Stimulated activated naive B cell treated with anti-CD40 and anti-IgM and Interleukin-4, amounts not matched to agents 10 μg/mL and 1 μg/mL and 100 μg/mL, for 72 hours (primary cell): ENCODE data around the gene TRAF1.

Experiments used
- ATAC-seq, 2 donors: fragments of 150-1000 bp; cut with Tn5 transposase; replicated peaks; 2 replicates each; pipeline ENCODE4 v1.10.0; 2021; ENCODE audit warnings: moderate library complexity in 1 of 2
- DNase-seq: peaks from one replicate; pipeline ENCODE4 v3.0.0; 2021
- H3K27ac Mint-ChIP-seq: one replicate; pipeline ENCODE4 v1.8.0; 2022; ENCODE audit warnings: mild to moderate bottlenecking, mixed read lengths
- H3K27me3 Mint-ChIP-seq, 2 donors: one replicate each; pipeline ENCODE4 v1.8.0; 2022; ENCODE audit warnings: mixed read lengths in 2 of 2
- H3K36me3 Mint-ChIP-seq, 2 donors: one replicate each; pipeline ENCODE4 v1.8.0; 2022; ENCODE audit warnings: mixed read lengths in 2 of 2, mild to moderate bottlenecking in 1 of 2
- H3K4me1 Mint-ChIP-seq, 2 donors: one replicate each; pipeline ENCODE4 v1.8.0; 2022; ENCODE audit warnings: mixed read lengths in 2 of 2, mild to moderate bottlenecking in 1 of 2
- H3K4me3 Mint-ChIP-seq, 2 donors: one replicate each; pipeline ENCODE4 v1.8.0; 2022; ENCODE audit warnings: mild to moderate bottlenecking in 2 of 2, mixed read lengths in 2 of 2, moderate library complexity in 1 of 2
- H3K9me3 Mint-ChIP-seq, 2 donors: one replicate each; pipeline ENCODE4 v1.8.0; 2022; ENCODE audit warnings: mixed read lengths in 2 of 2, mild to moderate bottlenecking in 1 of 2

The TRAF1 gene

DNA sequence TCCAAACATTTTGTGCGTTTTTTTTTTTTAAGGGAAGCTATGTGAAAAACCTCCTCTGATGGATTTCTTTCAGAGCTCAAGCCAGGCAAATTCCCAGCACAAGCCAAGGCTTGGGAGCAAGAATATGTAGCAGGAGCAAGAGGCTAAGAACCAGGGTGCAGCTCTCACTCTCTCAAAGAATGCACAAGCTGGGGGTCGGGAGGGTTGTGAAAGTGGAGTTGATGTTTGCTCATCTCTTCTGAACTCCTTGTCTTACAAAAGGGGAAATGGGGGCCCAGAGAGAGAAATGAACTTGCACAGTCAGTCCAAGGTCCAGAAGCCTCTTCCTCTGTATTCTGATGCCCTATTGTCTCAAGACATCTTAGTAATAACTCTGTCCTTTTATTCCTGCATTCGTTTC lies 7.7 kb upstream of the TRAF1 start:
- H3K4me1 Mint-ChIP-seq, result peaks cover 59 to 87% of the 10 kb centered on the region in 2 donors
- peaks cover 0 to 3% of the 10 kb centered on the region in 2 donors for H3K36me3 Mint-ChIP-seq
- peak overlapping the region; percentile 90 for H3K27ac Mint-ChIP-seq
- ATAC-seq (no peak), DNase-seq (no peak)
- peak overlapping the region; percentile 17 to 32 for H3K4me3 Mint-ChIP-seq
- no peaks in the 10 kb centered on the region for H3K27me3 Mint-ChIP-seq
- no peaks in the 10 kb centered on the region for H3K9me3 Mint-ChIP-seq

DNA sequence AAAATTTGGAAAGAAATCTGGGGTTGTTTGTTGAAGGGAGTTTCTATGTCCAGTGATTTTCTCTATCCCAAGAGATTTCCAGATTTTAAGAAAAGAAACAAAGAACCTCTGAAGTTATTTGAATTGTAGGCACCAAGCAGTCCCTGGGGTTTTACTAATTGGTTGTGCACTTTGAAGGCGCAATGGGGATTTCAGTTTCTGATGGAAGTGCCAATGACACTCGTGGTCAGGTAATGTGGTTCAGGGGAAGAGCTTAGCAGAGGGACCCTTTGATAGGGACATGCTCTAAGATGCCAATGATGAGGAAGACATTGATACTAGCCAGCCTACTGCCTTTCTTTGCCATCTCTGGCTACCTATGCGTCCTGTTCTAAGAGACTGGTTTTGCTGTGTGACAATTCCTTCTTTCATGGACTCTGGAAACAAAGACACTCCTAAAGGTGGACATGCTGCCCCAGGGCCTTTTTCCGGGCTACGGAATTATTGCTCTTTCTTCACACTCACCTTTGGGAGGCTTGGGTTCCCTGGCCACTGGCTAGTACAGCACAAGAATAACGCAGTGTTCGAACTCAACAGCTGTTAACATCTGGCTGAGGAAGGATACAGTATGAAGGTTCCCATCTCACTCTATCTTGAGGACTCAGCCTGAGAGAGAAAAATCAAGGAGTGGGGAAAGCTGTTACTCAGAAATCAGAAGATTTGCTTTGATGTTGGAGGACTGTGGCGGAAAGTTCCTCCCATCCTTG lies 6.9 kb upstream of the TRAF1 start:
- ATAC-seq (no peak), DNase-seq (no peak)
- Mint-ChIP-seq H3K4me3 (peak overlapping the region; percentile 32 to 48), H3K36me3 (peaks cover 0 to 3% of the 10 kb centered on the region in 2 donors), H3K27me3 (no peaks in the 10 kb centered on the region), H3K4me1 (peaks cover 61 to 90% of the 10 kb centered on the region in 2 donors), H3K9me3 (no peaks in the 10 kb centered on the region), H3K27ac (peak overlapping the region; percentile 90)

DNA sequence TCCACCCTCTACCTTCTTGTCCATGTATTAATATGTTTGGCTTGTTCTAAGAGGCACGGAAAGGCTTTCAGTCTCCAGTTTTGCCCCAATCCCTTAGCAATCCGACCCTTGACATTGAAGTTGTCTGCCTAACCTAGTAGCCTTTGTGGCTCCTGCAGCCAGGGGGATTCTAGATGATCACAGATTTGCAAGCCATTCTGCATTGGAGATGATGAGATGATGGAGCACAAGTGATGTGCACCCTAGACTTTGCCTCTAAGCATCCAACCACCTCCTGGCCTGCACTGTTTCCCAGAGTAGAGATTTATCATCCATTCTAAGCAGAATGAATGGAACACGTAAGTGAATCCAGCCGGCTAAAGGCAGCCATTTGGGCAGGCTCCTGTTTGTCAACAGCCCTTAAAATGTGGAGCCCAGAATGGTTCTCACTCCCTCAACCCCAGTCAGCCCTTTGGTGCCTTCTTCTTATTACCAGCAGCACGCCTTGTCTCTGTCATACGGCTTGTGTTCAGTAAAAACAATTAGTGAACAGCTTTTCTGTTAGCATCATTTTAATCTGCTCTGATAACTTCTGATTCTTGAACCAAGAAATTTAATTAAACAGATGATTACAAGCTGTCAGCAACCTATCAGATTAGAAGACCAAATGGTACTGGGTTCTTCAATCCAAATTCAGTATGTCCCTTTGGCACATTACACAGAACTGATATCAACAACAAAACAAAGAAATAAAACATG lies 5.7 kb upstream of the TRAF1 start:
- no peak for DNase-seq
- no peak for ATAC-seq
- H3K4me3 Mint-ChIP-seq, result peak overlapping the region; percentile 30 to 32

DNA sequence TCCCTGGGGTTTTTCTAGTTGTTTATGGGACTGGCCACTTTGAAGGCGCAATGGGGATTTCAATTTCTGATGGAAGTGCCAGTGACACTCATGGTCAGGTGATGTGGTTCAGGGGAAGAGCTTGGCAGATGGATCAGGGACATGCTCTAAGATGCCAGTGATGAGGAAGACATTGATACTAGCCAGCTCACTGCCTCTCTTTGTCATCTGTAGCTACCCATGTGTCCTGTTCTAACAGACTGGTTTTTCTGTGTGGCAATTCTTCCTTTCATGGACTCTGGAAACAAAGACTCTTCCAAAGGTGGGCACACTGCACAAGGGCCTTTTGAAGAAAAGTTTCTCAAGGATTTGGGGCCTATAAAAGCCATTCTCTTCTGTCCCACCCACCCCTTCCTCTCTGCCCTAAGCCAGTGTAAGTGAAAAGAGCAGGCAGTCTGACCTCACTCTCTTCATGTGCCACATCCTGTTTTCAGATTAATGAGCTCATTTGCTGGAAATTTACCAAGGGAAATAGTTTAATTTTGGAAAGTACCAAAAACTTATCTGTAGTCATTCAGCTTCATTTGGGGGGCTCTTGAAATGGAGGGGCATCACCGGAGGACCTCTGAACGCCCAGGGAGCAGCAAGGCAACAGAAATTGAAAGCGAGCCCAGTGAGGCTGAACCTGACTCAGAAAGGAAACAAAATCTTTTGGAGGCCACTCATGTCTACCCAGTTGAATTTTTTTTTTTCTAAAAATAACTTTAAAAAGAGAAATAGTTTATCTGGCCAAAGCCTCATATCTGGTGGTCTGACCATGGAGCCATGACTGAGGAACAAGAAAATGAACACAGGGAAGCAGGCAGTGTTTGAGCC lies 4.9 kb upstream of the TRAF1 start:
- Mint-ChIP-seq H3K27ac (peak overlapping the region; percentile 99), H3K4me1 (peaks cover 66 to 90% of the 10 kb centered on the region in 2 donors), H3K36me3 (peaks cover 3 to 4% of the 10 kb centered on the region in 2 donors), H3K4me3 (peak overlapping the region; percentile 60 to 63), H3K9me3 (no peaks in the 10 kb centered on the region), H3K27me3 (no peaks in the 10 kb centered on the region)
- ATAC-seq (peak; percentile 69 to 71), DNase-seq (peak; percentile 87)

More for the DNA sequence above, 5.7 kb upstream of the TRAF1 start:
- Mint-ChIP-seq H3K27ac (peak overlapping the region; percentile 99), H3K4me1 (peaks cover 65 to 90% of the 10 kb centered on the region in 2 donors), H3K9me3 (no peaks in the 10 kb centered on the region), H3K36me3 (peaks cover 3 to 4% of the 10 kb centered on the region in 2 donors), H3K27me3 (no peaks in the 10 kb centered on the region)

DNA sequence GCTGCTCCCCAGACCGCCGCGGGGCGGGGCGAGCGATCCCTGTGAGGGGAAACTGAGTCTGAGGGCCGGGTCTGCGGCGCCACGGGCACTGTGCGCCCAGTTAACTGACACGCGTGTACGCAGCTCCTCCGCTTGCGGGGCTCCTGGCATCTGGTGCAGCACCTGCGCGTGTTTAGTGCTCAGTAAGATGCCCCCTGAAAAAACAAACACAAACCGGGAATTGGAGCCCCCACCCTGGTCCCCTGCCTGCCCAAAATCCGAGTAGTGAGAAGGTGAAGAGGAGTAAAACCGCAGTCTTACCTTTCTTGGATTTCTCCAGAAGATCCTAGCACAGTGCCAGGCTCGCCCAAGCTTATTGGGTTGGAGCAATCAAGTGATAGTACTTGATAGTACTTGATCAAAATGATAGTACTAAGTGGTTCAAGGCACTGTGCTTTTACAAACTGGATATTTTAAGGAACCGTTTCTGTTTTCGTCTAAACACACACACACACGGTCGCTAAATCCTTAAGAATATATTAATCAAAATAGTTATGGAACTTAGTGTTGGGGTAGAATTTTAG lies 2.7 kb upstream of the TRAF1 start:
- peaks cover 19 to 21% of the 10 kb centered on the region in 2 donors for H3K36me3 Mint-ChIP-seq
- no peaks in the 10 kb centered on the region for H3K9me3 Mint-ChIP-seq
- H3K4me1 Mint-ChIP-seq, result peaks cover 49 to 86% of the 10 kb centered on the region in 2 donors
- DNase-seq (no peak), ATAC-seq (no peak)
- no peaks in the 10 kb centered on the region for H3K27me3 Mint-ChIP-seq
- H3K27ac Mint-ChIP-seq, result peak overlapping the region; percentile 99
- peak overlapping the region; percentile 82 to 96 for H3K4me3 Mint-ChIP-seq

DNA sequence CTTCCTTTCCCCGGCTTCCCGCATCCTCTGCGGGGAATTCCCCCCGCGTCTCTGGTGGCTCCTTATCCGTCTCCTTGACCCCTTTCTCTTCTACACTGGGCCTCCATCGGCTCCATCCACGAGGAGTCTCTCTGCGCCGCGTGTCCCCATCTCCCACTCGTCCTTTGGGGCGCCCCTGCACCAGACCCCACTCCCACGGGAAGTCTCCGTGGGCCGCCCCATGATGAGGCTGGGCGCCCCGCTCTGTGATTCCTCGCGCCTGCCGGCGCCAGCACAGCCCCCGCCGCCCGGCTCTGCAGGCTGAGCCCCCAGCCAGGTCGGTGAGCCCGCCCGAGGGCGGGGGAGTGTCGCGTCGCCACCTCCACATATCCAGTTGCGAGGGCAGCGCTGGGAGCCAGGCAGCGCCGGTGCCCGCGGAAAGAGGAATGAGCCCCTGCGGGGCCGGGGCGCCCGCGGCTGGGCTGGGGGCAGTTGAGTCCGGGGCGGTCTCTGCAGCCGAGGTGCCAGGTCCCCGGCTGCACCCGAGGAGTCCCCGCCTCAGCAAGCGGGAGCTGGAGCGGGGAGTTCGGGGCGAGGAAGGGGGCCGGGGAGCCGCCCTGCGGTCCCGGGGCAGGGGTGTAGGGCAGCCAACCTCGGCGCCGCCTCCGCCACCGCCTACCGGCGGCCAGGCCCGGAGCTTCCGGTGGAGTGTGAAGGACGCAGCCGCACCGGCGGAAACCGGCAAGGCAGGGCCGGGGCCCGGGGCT lies 2.1 kb upstream of the TRAF1 start:
- Mint-ChIP-seq H3K4me3 (peak overlapping the region; percentile 89 to 96), H3K27ac (peak overlapping the region; percentile 99), H3K4me1 (peaks cover 49 to 86% of the 10 kb centered on the region in 2 donors), H3K36me3 (peaks cover 26 to 27% of the 10 kb centered on the region in 2 donors), H3K27me3 (no peaks in the 10 kb centered on the region), H3K9me3 (no peaks in the 10 kb centered on the region)
- DNase-seq (peak; percentile 77), ATAC-seq (peak; percentile 26 to 27)

DNA sequence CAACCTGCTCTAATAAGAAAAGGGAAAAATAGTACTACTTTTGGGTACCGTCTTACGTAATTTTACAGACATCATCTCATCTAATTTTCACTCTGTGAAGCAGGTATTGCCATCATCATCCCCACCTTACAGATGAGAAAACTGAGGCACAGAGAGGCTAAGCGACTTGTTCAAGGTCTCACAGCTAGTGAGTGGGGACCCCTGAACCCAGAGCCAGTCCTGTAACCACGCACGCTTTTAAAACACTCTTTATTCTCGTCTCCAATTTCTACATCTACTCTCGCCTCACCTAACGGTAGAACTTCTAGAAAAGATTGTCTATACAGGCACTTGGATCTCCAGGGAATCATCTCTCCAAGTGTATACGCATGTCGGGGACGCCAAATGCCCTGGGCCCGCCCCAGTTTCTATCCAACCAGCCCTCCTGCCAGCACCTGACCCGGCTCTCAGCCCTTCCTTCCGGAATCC lies 1.5 kb upstream of the TRAF1 start:
- Mint-ChIP-seq H3K4me1 (peaks cover 45 to 86% of the 10 kb centered on the region in 2 donors), H3K36me3 (peaks cover 30 to 33% of the 10 kb centered on the region in 2 donors)

DNA sequence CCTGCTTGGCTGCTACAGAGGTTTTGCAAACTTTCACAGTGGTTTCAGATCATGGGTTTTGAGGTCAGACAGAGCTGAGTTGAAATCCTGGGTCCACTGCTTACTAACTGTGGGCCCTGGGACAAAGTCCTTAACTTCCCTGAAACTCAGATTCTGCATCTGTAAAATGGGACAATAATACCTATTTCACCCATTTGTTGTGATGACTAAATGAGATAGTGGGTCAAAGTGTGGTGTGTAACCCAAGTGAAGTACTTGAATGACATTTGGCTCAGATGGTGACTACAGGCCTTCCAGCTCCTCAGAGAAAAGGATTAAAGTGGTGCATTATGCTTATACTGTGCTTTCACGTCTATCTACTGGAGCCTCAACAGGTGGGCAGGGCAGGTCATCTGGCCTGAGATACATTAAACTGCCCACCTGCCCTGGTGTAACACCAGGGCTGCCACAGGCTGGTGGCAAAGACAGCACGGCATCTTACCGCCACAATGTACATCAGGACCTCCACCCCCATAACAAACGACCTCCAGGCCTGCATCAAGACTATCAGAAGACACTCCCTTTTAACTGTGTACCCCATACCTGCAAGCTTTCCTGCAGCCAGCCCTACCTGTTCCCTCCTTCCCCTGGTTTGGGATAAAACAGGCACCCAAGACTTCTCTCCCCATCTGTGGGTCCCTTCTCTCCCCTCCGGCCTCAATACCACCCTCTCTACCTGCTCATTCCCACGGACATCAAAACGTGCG lies 846 bp upstream of the TRAF1 start:
- H3K27ac Mint-ChIP-seq, result peak overlapping the region; percentile 96
- DNase-seq (no peak), ATAC-seq (no peak)
- peak overlapping the region; percentile 89 to 96 for H3K4me3 Mint-ChIP-seq
- no peaks in the 10 kb centered on the region for H3K27me3 Mint-ChIP-seq
- peaks cover 46 to 90% of the 10 kb centered on the region in 2 donors for H3K4me1 Mint-ChIP-seq
- H3K9me3 Mint-ChIP-seq, result no peaks in the 10 kb centered on the region
- H3K36me3 Mint-ChIP-seq, result peaks cover 30 to 40% of the 10 kb centered on the region in 2 donors

More for the DNA sequence above, 1.5 kb upstream of the TRAF1 start:
- ATAC-seq (no peak), DNase-seq (no peak)
- Mint-ChIP-seq H3K4me3 (peak overlapping the region; percentile 89 to 96), H3K9me3 (no peaks in the 10 kb centered on the region), H3K27ac (peak overlapping the region; percentile 96), H3K27me3 (no peaks in the 10 kb centered on the region)

DNA sequence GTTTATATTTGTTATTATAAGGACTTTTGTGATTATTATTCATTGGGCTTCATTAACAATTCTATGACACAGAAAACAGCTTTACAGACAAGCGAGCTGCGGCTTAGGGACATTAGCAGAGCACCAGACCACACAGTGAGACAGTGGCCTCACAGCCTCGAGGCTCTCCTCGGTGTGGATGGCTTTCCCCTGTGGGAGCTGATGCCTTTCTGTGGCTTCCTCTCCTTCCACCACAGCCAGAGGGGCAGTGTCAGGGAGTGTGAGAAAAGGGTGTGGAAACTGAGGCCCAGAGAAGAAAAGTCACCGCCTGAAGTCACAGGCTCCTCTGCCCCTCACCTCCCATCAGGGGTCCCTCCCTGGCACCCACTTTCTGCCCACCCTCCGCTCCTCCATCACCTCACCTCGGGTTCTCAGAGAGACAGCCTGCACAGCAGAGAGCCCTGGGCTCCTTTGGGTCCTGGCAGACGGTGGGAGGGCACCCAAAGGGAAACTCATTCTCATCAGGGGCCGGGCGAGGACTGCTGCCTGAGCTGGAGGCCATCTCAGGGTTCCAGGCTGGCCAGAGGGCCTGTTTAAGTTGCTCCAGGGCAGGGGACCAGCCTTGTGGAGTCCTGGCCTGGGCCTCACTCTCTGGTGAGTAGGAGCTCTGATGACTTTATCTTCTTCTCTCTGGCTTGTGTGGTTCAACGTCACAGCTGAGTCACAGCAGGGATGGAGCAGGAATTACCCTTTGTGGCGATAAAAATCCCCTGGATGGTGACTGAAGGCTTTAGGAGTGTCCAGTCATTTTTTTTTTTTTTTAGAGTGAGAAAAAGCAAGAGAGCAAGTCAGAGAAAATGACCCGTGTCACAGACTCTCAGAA lies 830 bp downstream of the TRAF1 start:
- H3K9me3 Mint-ChIP-seq, result no peaks in the 10 kb centered on the region
- no peaks in the 10 kb centered on the region for H3K27me3 Mint-ChIP-seq
- H3K27ac Mint-ChIP-seq, result peak overlapping the region; percentile 96
- DNase-seq (peak; percentile 89), ATAC-seq (peak; percentile 71 to 73)
- peak overlapping the region; percentile 89 to 96 for H3K4me3 Mint-ChIP-seq
- peaks cover 51 to 90% of the 10 kb centered on the region in 2 donors for H3K4me1 Mint-ChIP-seq
- peaks cover 43 to 55% of the 10 kb centered on the region in 2 donors for H3K36me3 Mint-ChIP-seq

DNA sequence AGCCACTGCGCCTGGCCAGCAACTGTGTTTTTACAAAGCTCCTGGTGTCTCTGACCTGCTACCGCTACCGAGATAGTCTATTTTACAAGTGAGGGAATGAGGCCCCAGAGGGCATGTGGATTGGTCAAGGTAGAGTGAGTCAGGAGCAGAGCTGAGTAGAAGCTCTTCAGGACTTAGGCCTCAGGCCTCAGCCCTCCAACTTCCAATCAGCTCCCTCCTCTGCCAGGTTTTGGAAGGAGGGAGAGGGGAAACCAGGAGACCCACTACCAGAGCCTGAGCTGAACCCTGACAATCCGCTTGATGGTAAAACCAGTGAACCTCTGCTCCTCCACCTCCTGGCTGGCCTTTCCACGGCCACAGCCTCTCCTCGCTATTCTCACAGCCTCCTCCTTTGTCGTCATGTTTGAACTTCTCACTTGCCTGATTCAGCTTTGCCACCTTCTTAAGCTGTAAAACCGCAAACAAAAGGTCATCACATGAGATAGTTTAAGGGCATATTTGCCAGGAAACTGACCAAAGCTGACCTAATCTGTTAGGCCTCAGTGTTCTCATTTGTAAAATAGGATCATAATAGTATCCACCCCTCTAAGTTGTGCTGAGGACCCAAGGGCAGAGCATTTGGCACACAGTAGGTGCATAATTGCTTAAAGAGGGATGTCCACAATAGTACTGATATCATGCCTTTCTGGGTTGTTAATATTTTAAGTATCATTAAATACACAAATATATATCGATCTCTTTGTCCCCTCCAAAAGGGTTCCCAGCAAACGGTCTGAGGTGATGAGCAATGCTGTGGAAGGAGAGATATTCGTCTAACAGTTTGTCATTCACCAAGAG lies 1.7 kb downstream of the TRAF1 start:
- Mint-ChIP-seq H3K27me3 (no peaks in the 10 kb centered on the region), H3K4me1 (peaks cover 54 to 91% of the 10 kb centered on the region in 2 donors), H3K36me3 (peaks cover 48 to 63% of the 10 kb centered on the region in 2 donors), H3K9me3 (no peaks in the 10 kb centered on the region), H3K27ac (peak overlapping the region; percentile 96), H3K4me3 (peak overlapping the region; percentile 89 to 96)
- ATAC-seq (peak in 1 of 2 donors; percentile 28), DNase-seq (no peak)

DNA sequence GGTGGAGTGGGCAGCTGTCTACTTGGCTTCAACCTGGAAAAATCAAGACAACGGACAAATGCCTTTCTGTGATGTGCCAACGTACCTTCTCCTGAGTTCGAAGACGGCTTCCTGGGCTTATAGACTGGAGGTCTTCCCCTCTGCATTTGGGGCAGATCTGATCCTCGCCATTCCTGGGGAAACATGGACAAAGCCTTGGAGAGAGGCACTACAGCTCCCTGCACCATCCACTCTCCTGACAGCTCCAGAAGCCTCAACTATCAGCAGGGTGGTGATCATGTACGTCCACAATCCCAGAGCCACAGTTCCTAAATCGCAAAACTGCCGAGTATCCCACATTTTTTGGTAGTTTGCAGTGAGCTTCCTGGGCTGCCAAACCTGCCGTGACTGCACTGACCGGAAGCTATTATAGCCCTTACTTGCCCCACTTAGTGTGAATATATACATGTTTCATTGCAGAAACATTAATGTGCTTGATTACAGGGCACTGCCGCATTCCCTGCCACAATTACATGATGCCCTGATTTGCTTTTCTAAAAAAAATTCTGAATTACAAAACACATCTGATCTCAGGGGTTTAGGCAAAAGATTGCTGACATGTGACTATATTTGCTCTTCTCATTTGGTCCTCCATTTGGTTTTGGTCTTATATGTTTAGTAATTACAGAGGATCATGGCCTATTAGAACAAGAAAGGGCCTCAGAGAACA lies 2.8 kb downstream of the TRAF1 start:
- H3K4me3 Mint-ChIP-seq, result peak overlapping the region; percentile 89 to 96
- H3K27me3 Mint-ChIP-seq, result no peaks in the 10 kb centered on the region
- no peak for DNase-seq
- no peak for ATAC-seq
- H3K4me1 Mint-ChIP-seq, result peaks cover 57 to 94% of the 10 kb centered on the region in 2 donors
- H3K27ac Mint-ChIP-seq, result peak overlapping the region; percentile 96
- no peaks in the 10 kb centered on the region for H3K9me3 Mint-ChIP-seq
- peaks cover 60 to 75% of the 10 kb centered on the region in 2 donors for H3K36me3 Mint-ChIP-seq
